DOHH2 (cell line): ENCODE measurements around the gene DGKB.

Source experiments
- H3F3A ChIP-seq: fragments of 200-600 bp; sonication (generic), shearing (Covaris generic); 2 replicates; pipeline ENCODE4 v1.6.0; 2016; ENCODE audit warnings: antibody characterized with exemption, mild to moderate bottlenecking; ENCODE audit not compliant: control insufficient read depth, insufficient read depth
- H3K27ac ChIP-seq: fragments of 200-600 bp; sonication (generic); 2 replicates; pipeline ENCODE4 v1.5.1; 2014; ENCODE audit warnings: low read depth, mild to moderate bottlenecking, low read length, moderate library complexity
- H3K27me3 ChIP-seq: fragments of 200-600 bp; sonication (generic); 2 replicates; pipeline ENCODE4 v1.6.1; 2014; ENCODE audit warnings: mild to moderate bottlenecking, low read length, mixed read lengths; ENCODE audit not compliant: control insufficient read depth
- H3K36me3 ChIP-seq: fragments of 200-600 bp; sonication (generic); 2 replicates; pipeline ENCODE4 v1.6.1; 2014; ENCODE audit warnings: mild to moderate bottlenecking, low read length, moderate library complexity, mixed read lengths; ENCODE audit not compliant: control insufficient read depth
- H3K4me1 ChIP-seq: fragments of 200-600 bp; sonication (generic); 2 replicates; pipeline ENCODE4 v1.6.1; 2014; ENCODE audit warnings: mild to moderate bottlenecking, low read length, mixed read lengths; ENCODE audit not compliant: control insufficient read depth
- H3K4me2 ChIP-seq: fragments of 200-600 bp; sonication (generic); 2 replicates; pipeline ENCODE4 v1.6.0; 2014; ENCODE audit warnings: mild to moderate bottlenecking, low read length, moderate library complexity
- H3K4me3 ChIP-seq: fragments of 200-600 bp; sonication (generic); 2 replicates; pipeline ENCODE4 v1.5.1; 2014; ENCODE audit warnings: mild to moderate bottlenecking, low read length, mixed read lengths
- H3K79me2 ChIP-seq: fragments of 200-600 bp; sonication (generic); 2 replicates; pipeline ENCODE4 v1.6.1; 2014; ENCODE audit warnings: mild to moderate bottlenecking, low read length, mixed read lengths; ENCODE audit not compliant: control insufficient read depth
- H3K9me2 ChIP-seq: fragments of 200-600 bp; sonication (generic); replicated peaks from 2 replicates; pipeline ENCODE4 v1.6.1; 2014; ENCODE audit warnings: mild to moderate bottlenecking, low read length, mixed read lengths; ENCODE audit not compliant: control insufficient read depth
- H3K9me3 ChIP-seq: fragments of 200-600 bp; sonication (generic); 2 replicates; pipeline ENCODE4 v1.6.1; 2014; ENCODE audit warnings: antibody characterized with exemption, low read length, mixed read lengths; ENCODE audit not compliant: control insufficient read depth, insufficient read depth
- H4K20me1 ChIP-seq: fragments of 200-600 bp; sonication (generic); 2 replicates; pipeline ENCODE4 v1.6.0; 2014; ENCODE audit warnings: low read depth, mild to moderate bottlenecking, antibody characterized with exemption, low read length, moderate library complexity; ENCODE audit not compliant: control insufficient read depth, insufficient read depth
- CTCF ChIP-seq: fragments of 200-600 bp; sonication (generic); IDR thresholded peaks from one replicate; pipeline ENCODE4 v1.5.1; 2014; ENCODE audit warnings: antibody characterized with exemption, mild to moderate bottlenecking, low read depth, low read length; ENCODE audit not compliant: poor library complexity, severe bottlenecking
- EZH2phosphoT487 ChIP-seq: fragments of 200-600 bp; sonication (generic); IDR thresholded peaks from 2 replicates; pipeline ENCODE4 v1.6.1; 2017; ENCODE audit warnings: borderline replicate concordance, mild to moderate bottlenecking, antibody characterized with exemption, low read length, moderate library complexity, mixed read lengths

Gene DGKB

GRCh38 chr7:14714161-14714728 is 188.3 kb downstream of the DGKB start:
- no peaks in the 10 kb centered on the region for H3F3A ChIP-seq
- no peaks in the 10 kb centered on the region for H4K20me1 ChIP-seq
- TF ChIP-seq EZH2phosphoT487 (no peak), CTCF (no peak)
- no peaks in the 10 kb centered on the region for H3K36me3 ChIP-seq
- no peak overlapping the region for H3K4me3 ChIP-seq
- H3K4me1 ChIP-seq, result no peaks in the 10 kb centered on the region
- H3K27ac ChIP-seq, result no peak overlapping the region
- no peaks in the 10 kb centered on the region for H3K9me2 ChIP-seq
- H3K9me3 ChIP-seq, result no peaks in the 10 kb centered on the region
- no peaks in the 10 kb centered on the region for H3K79me2 ChIP-seq
- no peaks in the 10 kb centered on the region for H3K27me3 ChIP-seq
- H3K4me2 ChIP-seq, result no peak overlapping the region

GRCh38 chr7:14698239-14698638 is 204.3 kb downstream of the DGKB start:
- Histone ChIP-seq H3K27me3 (no peaks in the 10 kb centered on the region), H3K9me2 (no peaks in the 10 kb centered on the region), H3K36me3 (no peaks in the 10 kb centered on the region), H3K79me2 (no peaks in the 10 kb centered on the region), H3K4me2 (no peak overlapping the region), H3K4me1 (no peaks in the 10 kb centered on the region), H3K27ac (no peak overlapping the region), H3K4me3 (no peak overlapping the region), H4K20me1 (no peaks in the 10 kb centered on the region), H3F3A (no peaks in the 10 kb centered on the region), H3K9me3 (no peaks in the 10 kb centered on the region; the same call in 1 of the 2 replicates)
- TF ChIP-seq EZH2phosphoT487, result no peak
- no peak for TF ChIP-seq CTCF

DNA sequence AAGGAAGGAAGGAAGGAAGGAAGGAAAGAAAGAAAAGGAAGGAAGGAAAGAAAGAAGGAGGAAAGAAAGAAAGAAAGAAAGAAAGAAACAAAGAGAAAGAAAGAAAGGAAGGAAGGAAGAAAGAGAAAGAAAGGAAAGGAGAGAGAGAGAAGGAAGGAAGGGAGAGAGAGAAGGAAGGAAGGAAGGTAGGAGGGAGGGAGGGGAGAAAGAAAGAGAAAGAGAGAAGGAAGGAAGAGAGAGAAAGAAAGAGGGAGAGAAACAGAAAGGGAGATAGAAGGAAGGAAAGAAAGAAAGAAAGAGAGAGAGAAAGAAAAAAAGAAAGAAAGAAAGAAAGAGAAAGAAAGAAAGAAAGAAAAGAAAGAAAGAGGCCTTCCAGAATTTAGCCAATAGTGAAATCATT is 204.9 kb downstream of the DGKB start:
- TF ChIP-seq EZH2phosphoT487 (no peak), CTCF (no peak)
- H3K27me3 ChIP-seq, result no peaks in the 10 kb centered on the region
- no peaks in the 10 kb centered on the region for H3K9me3 ChIP-seq
- H3K36me3 ChIP-seq, result no peaks in the 10 kb centered on the region
- no peaks in the 10 kb centered on the region for H3K79me2 ChIP-seq
- H3K4me3 ChIP-seq, result no peak overlapping the region
- H3K4me1 ChIP-seq, result no peaks in the 10 kb centered on the region
- H3K9me2 ChIP-seq, result no peaks in the 10 kb centered on the region
- no peaks in the 10 kb centered on the region for H4K20me1 ChIP-seq
- H3K27ac ChIP-seq, result no peak overlapping the region
- H3F3A ChIP-seq, result no peaks in the 10 kb centered on the region
- no peak overlapping the region for H3K4me2 ChIP-seq
